Osteocyte (in vitro differentiated cells): ENCODE data around the gene RHOBTB3. TPM values are rescaled to one million over a fixed set of nuclear protein-coding genes. Genes with fewer than 3 reads are reported as not detected.

Source experiments
- DNase-seq: peaks from one replicate; pipeline ENCODE4 v3.0.0; 2021; ENCODE audit warnings: mixed read lengths; ENCODE audit not compliant: unreplicated experiment; ENCODE audit errors: extremely low spot score
- H3K27ac Mint-ChIP-seq: one replicate; pipeline ENCODE4 v1.8.0; 2021; ENCODE audit warnings: mild to moderate bottlenecking, mixed read lengths; ENCODE audit not compliant: unreplicated experiment
- H3K27me3 Mint-ChIP-seq: one replicate; pipeline ENCODE4 v1.8.0; 2021; ENCODE audit warnings: mixed read lengths; ENCODE audit not compliant: unreplicated experiment
- H3K36me3 Mint-ChIP-seq: one replicate; pipeline ENCODE4 v1.8.0; 2021; ENCODE audit warnings: mixed read lengths; ENCODE audit not compliant: unreplicated experiment
- H3K4me1 Mint-ChIP-seq: one replicate; pipeline ENCODE4 v1.8.0; 2021; ENCODE audit warnings: mixed read lengths; ENCODE audit not compliant: unreplicated experiment
- H3K4me3 Mint-ChIP-seq: one replicate; pipeline ENCODE4 v1.8.0; 2021; ENCODE audit warnings: mild to moderate bottlenecking, moderate library complexity, mixed read lengths; ENCODE audit not compliant: unreplicated experiment
- H3K9me3 Mint-ChIP-seq: one replicate; pipeline ENCODE4 v1.8.0; 2021; ENCODE audit warnings: mixed read lengths; ENCODE audit not compliant: unreplicated experiment
- CTCF ChIP-seq: fragments of 200-600 bp; sonication (generic); IDR thresholded peaks from 2 replicates; pipeline ENCODE4 v1.5.0; 2021; ENCODE audit warnings: antibody characterized with exemption, mild to moderate bottlenecking, moderate library complexity
- total RNA-seq: library from RNA; stranded (reverse); gene quantifications from 2 replicates; pipeline ENCODE4 v1.2.1, GENCODE V29; 2021

Gene RHOBTB3
- total RNA-seq, 1 donor from 2014 or later: 190 TPM

GRCh38 chr5:95804736-95805539 is 73.8 kb downstream of the RHOBTB3 start:
- Mint-ChIP-seq H3K9me3 (peaks cover 5% of the 10 kb centered on the region), H3K27ac (no peak overlapping the region), H3K27me3 (no peaks in the 10 kb centered on the region), H3K4me3 (no peak overlapping the region), H3K36me3 (peaks cover 13% of the 10 kb centered on the region), H3K4me1 (peaks cover 23% of the 10 kb centered on the region)
- TF ChIP-seq CTCF: no peak
- no peak for DNase-seq

GRCh38 chr5:95806687-95807086 is 75.6 kb downstream of the RHOBTB3 start:
- H3K4me1 Mint-ChIP-seq: peaks cover 37% of the 10 kb centered on the region
- no peak overlapping the region for H3K27ac Mint-ChIP-seq
- H3K4me3 Mint-ChIP-seq: no peak overlapping the region
- no peak for TF ChIP-seq CTCF
- no peak for DNase-seq
- H3K36me3 Mint-ChIP-seq: peaks cover 10% of the 10 kb centered on the region
- peaks cover 5% of the 10 kb centered on the region for H3K9me3 Mint-ChIP-seq
- no peaks in the 10 kb centered on the region for H3K27me3 Mint-ChIP-seq

GRCh38 chr5:95808013-95808685 is 77.0 kb downstream of the RHOBTB3 start:
- Mint-ChIP-seq H3K4me3 (peak overlapping the region; percentile 34), H3K4me1 (peaks cover 37% of the 10 kb centered on the region), H3K36me3 (peaks cover 15% of the 10 kb centered on the region), H3K27me3 (no peaks in the 10 kb centered on the region), H3K9me3 (peaks cover 5% of the 10 kb centered on the region), H3K27ac (peak overlapping the region; percentile 80)
- no peak for TF ChIP-seq CTCF
- DNase-seq: no peak

GRCh38 chr5:95808686-95809413 is 77.7 kb downstream of the RHOBTB3 start:
- peak; percentile 87 for DNase-seq

More at GRCh38 chr5:95808686-95809413, 77.7 kb downstream of the RHOBTB3 start:
- Mint-ChIP-seq H3K36me3 (peaks cover 19% of the 10 kb centered on the region), H3K27me3 (no peaks in the 10 kb centered on the region), H3K9me3 (peaks cover 5% of the 10 kb centered on the region), H3K4me1 (peaks cover 37% of the 10 kb centered on the region), H3K4me3 (peak overlapping the region; percentile 34), H3K27ac (peak overlapping the region; percentile 80)
- no peak for TF ChIP-seq CTCF
